GM23338 (cell line): ENCODE results near the gene HNF1A. TPM values are rescaled to one million over a fixed set of nuclear protein-coding genes. Genes with fewer than 3 reads are reported as not detected.

ENCODE experiments used
- ATAC-seq: fragments of 200-7000 bp; cut with Tn5 transposase; 3 replicates; pipeline ENCODE4 v1.9.1; 2020
- DNase-seq: peaks from one replicate; pipeline ENCODE4 v3.0.0-alpha.2; 2015; ENCODE audit warnings: low spot score
- H2AFZ ChIP-seq: fragments of 200-600 bp; sonication (generic); 2 replicates; pipeline ENCODE4 v1.8.0; 2016; ENCODE audit warnings: antibody characterized with exemption, mild to moderate bottlenecking, moderate library complexity
- H3F3A ChIP-seq: fragments of 200-600 bp; sonication (generic); replicated peaks from 2 replicates; pipeline ENCODE4 v1.8.0; 2017; ENCODE audit warnings: antibody characterized with exemption, mixed run types, low read depth
- H3K27ac ChIP-seq: fragments of 200-600 bp; sonication (generic); 2 replicates; pipeline ENCODE4 v1.6.1; 2016; ENCODE audit warnings: low read depth
- H3K27me3 ChIP-seq: fragments of 200-600 bp; sonication (generic); 2 replicates; pipeline ENCODE4 v1.8.0; 2016; ENCODE audit warnings: mild to moderate bottlenecking, mixed run types, moderate library complexity; ENCODE audit not compliant: insufficient read depth
- H3K36me3 ChIP-seq: fragments of 200-600 bp; sonication (generic); 2 replicates; pipeline ENCODE4 v1.8.0; 2016; ENCODE audit warnings: mild to moderate bottlenecking; ENCODE audit not compliant: insufficient read depth
- H3K4me1 ChIP-seq: fragments of 200-600 bp; sonication (generic); 2 replicates; pipeline ENCODE4 v1.8.0; 2016; ENCODE audit warnings: mild to moderate bottlenecking, moderate library complexity; ENCODE audit not compliant: insufficient read depth
- H3K4me2 ChIP-seq: fragments of 200-600 bp; sonication (generic); 2 replicates; pipeline ENCODE4 v1.7.1; 2017; ENCODE audit warnings: mixed run types
- H3K4me3 ChIP-seq: fragments of 200-600 bp; sonication (generic); 2 replicates; pipeline ENCODE4 v1.6.1; 2016; ENCODE audit warnings: mixed run types
- H3K79me2 ChIP-seq: fragments of 200-600 bp; sonication (generic); replicated peaks from 2 replicates; pipeline ENCODE4 v1.8.0; 2017; ENCODE audit warnings: mild to moderate bottlenecking; ENCODE audit not compliant: insufficient read depth
- H3K9me2 ChIP-seq: fragments of 200-600 bp; sonication (generic); 2 replicates; pipeline ENCODE4 v1.8.0; 2017; ENCODE audit not compliant: insufficient read depth
- H4K20me1 ChIP-seq: fragments of 200-600 bp; sonication (generic); replicated peaks from 2 replicates; pipeline ENCODE4 v1.8.0; 2017; ENCODE audit warnings: mild to moderate bottlenecking; ENCODE audit not compliant: insufficient read depth
- H3K27ac Mint-ChIP-seq: 2 replicates; pipeline ENCODE4 v1.8.0; 2020; ENCODE audit warnings: inconsistent platforms, mild to moderate bottlenecking, moderate library complexity, mixed read lengths
- H3K27me3 Mint-ChIP-seq: 3 replicates; pipeline ENCODE4 v1.8.0; 2022; ENCODE audit warnings: low read depth, mild to moderate bottlenecking, moderate library complexity, mixed read lengths, inconsistent platforms; ENCODE audit not compliant: insufficient read depth, poor library complexity
- H3K36me3 Mint-ChIP-seq: 3 replicates; pipeline ENCODE4 v1.8.0; 2021; ENCODE audit warnings: low read depth, mild to moderate bottlenecking, inconsistent platforms, moderate library complexity, mixed read lengths
- H3K4me1 Mint-ChIP-seq: 3 replicates; pipeline ENCODE4 v1.8.0; 2020; ENCODE audit warnings: mild to moderate bottlenecking, inconsistent platforms, mixed read lengths
- H3K4me3 Mint-ChIP-seq: 3 replicates; pipeline ENCODE4 v1.8.0; 2021; ENCODE audit warnings: moderate library complexity, mild to moderate bottlenecking, inconsistent platforms, mixed read lengths
- H3K9me3 Mint-ChIP-seq: 3 replicates; pipeline ENCODE4 v1.8.0; 2020; ENCODE audit warnings: moderate library complexity, mild to moderate bottlenecking, inconsistent platforms, mixed read lengths
- CREB1 ChIP-seq: fragments of 250-450 bp; sonication (Bioruptor Pico); IDR thresholded peaks from 2 replicates; pipeline ENCODE4 v1.5.0; 2020; ENCODE audit warnings: low read depth, mild to moderate bottlenecking, moderate library complexity
- ETS1 ChIP-seq: IDR thresholded peaks from 2 replicates; pipeline ENCODE4 v1.6.1; 2016; ENCODE audit warnings: antibody characterized with exemption
- EZH2 ChIP-seq: fragments of 200-600 bp; sonication (generic); IDR thresholded peaks from one replicate; pipeline ENCODE4 v1.8.0; 2017; ENCODE audit warnings: antibody characterized with exemption, mild to moderate bottlenecking, low read depth; ENCODE audit not compliant: unreplicated experiment
- EZH2phosphoT487 ChIP-seq: fragments of 200-600 bp; sonication (generic); IDR thresholded peaks from one replicate; pipeline ENCODE4 v1.8.1; 2018; ENCODE audit warnings: antibody characterized with exemption; ENCODE audit not compliant: unreplicated experiment
- JUNB ChIP-seq: IDR thresholded peaks from one replicate; pipeline ENCODE4 v1.6.1; 2016; ENCODE audit warnings: antibody characterized with exemption; ENCODE audit not compliant: unreplicated experiment
- NANOG ChIP-seq: IDR thresholded peaks from 2 replicates; pipeline ENCODE4 v1.6.1; 2016; ENCODE audit warnings: antibody characterized with exemption, borderline replicate concordance
- POLR2AphosphoS5 ChIP-seq: IDR thresholded peaks from 2 replicates; pipeline ENCODE4 v1.6.1; 2016; ENCODE audit warnings: antibody characterized with exemption, low read depth
- REST ChIP-seq: IDR thresholded peaks from one replicate; pipeline ENCODE4 v1.6.1; 2018; ENCODE audit warnings: antibody characterized with exemption; ENCODE audit not compliant: unreplicated experiment
- STAT1 ChIP-seq: IDR thresholded peaks from one replicate; pipeline ENCODE4 v1.6.1; 2016; ENCODE audit warnings: antibody characterized with exemption; ENCODE audit not compliant: unreplicated experiment
- ZNF114 ChIP-seq: fragments of 250-450 bp; sonication (Bioruptor Pico); IDR thresholded peaks from 2 replicates; pipeline ENCODE4 v1.5.0; 2020; ENCODE audit warnings: mild to moderate bottlenecking, moderate library complexity
- ZNF331 ChIP-seq: fragments of 250-450 bp; sonication (Bioruptor Pico); IDR thresholded peaks from 2 replicates; pipeline ENCODE4 v1.5.0; 2020; ENCODE audit warnings: low read depth, mild to moderate bottlenecking, moderate library complexity
- ZNF462 ChIP-seq: fragments of 250-450 bp; sonication (Bioruptor Pico); IDR thresholded peaks from 2 replicates; pipeline ENCODE4 v1.5.0; 2020; ENCODE audit warnings: mild to moderate bottlenecking, moderate library complexity
- polyA plus RNA-seq: library from polyadenylated mRNA; unstranded; fragments of >200 nt; fragmentation: Nextera tagmentation; extraction: Ambion mirVana; gene quantifications from 2 replicates; pipeline ENCODE4 v1.2.1, GENCODE V29; 2016
- total RNA-seq: library from RNA; depleted of rRNA; stranded (reverse); fragments of >200 nt; shearing (Covaris generic); gene quantifications from 2 replicates; pipeline ENCODE4 v1.2.3, GENCODE V29; 2014
- TF ChIP-seq, protein P1 (sequence below), 2 experiments: fragments of 200-600 bp in 1 of 2; sonication (generic) in 1 of 2; conservative IDR thresholded peaks; 2 replicates each; pipeline versions ENCODE4 v1.5.1 to v1.6.1; 2016 to 2017; ENCODE audit warnings: antibody characterized with exemption in 2 of 2, low read depth in 2 of 2, mild to moderate bottlenecking in 2 of 2, moderate library complexity in 1 of 2

Gene HNF1A
- total and polyA plus RNA-seq, 2 experiments from 2014 or later, result 0.11 TPM; not detected in 1

DNA sequence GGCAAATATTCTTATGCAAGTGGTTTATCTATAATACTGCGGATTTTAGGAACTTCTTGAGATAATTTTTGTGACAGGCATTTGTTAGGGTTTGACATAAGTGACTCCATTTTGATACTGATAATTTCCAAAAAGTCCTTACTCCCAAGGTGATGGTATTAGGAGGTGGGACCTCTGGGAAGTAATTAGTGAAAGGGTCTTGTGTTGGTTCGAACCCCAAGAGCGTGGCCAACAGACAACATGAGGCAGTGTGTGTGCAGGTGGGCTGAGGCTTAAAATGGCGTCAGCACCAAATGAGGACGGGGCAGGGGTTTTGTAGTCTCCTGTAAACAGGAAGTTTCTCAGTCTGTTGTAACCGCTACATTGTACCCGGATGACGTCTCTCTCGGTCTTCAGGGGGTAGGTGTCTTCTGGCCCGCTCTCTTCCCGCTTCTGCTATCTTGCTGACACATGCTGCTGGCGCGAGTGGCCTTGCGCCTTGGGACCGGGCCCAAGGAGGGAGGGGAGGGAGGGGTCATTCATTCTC is 39.7 kb downstream of the HNF1A start:
- Histone ChIP-seq H3K9me2 (no peaks in the 10 kb centered on the region; the same call in 1 of the 2 replicates), H3K4me2 (no peak overlapping the region), H3F3A (no peaks in the 10 kb centered on the region), H3K79me2 (peaks cover 28% of the 10 kb centered on the region), H3K4me1 (peaks cover 9% of the 10 kb centered on the region), H4K20me1 (peaks cover 7% of the 10 kb centered on the region; the same call in 1 of the 2 replicates), H3K36me3 (no peaks in the 10 kb centered on the region), H3K27me3 (no peaks in the 10 kb centered on the region), H3K27ac (no peak overlapping the region), H3K4me3 (no peak overlapping the region), H2AFZ (no peak overlapping the region)
- Mint-ChIP-seq H3K4me1 (peaks cover 7% of the 10 kb centered on the region; the same call in 2 of the 3 replicates), H3K27me3 (peaks cover 2% of the 10 kb centered on the region), H3K9me3 (no peaks in the 10 kb centered on the region), H3K36me3 (no peaks in the 10 kb centered on the region), H3K27ac (no peak overlapping the region), H3K4me3 (no peak overlapping the region)
- no peak for ATAC-seq
- DNase-seq, result no peak
- TF ChIP-seq NANOG (no peak), EZH2 (no peak), CREB1 (CRISPR knock-in tag) (no peak), ETS1 (no peak), ZNF462 (CRISPR knock-in tag) (no peak), STAT1 (no peak), ZNF331 (no peak), JUNB (no peak), POLR2AphosphoS5 (no peak), ZNF114 (CRISPR knock-in tag) (no peak), EZH2phosphoT487 (no peak), REST (no peak)
- TF ChIP-seq, protein P1, sequence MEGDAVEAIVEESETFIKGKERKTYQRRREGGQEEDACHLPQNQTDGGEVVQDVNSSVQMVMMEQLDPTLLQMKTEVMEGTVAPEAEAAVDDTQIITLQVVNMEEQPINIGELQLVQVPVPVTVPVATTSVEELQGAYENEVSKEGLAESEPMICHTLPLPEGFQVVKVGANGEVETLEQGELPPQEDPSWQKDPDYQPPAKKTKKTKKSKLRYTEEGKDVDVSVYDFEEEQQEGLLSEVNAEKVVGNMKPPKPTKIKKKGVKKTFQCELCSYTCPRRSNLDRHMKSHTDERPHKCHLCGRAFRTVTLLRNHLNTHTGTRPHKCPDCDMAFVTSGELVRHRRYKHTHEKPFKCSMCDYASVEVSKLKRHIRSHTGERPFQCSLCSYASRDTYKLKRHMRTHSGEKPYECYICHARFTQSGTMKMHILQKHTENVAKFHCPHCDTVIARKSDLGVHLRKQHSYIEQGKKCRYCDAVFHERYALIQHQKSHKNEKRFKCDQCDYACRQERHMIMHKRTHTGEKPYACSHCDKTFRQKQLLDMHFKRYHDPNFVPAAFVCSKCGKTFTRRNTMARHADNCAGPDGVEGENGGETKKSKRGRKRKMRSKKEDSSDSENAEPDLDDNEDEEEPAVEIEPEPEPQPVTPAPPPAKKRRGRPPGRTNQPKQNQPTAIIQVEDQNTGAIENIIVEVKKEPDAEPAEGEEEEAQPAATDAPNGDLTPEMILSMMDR (conservative IDR thresholded peaks at IDR 0.05; ENCODE audit: low read depth in 2 of 2), result no peak
